Esophagus squamous epithelium (tissue), 4 donors: ENCODE measurements around the gene ATXN2L.

Experiments
- CTCF ChIP-seq, 6 experiments: fragments of 450-650 bp in 4 of 6; fragments of 200-600 bp in 2 of 6; sonication (generic) in 2 of 6; IDR thresholded peaks; one replicate each; pipeline ENCODE4 v1.5.1; 2016 to 2019; ENCODE audit warnings: antibody characterized with exemption in 6 of 6, mild to moderate bottlenecking in 4 of 6, moderate library complexity in 4 of 6
- POLR2A ChIP-seq, 4 donors: fragments of 450-650 bp; IDR thresholded peaks; one replicate each; pipeline ENCODE4 v1.6.1; 2017; ENCODE audit warnings: antibody characterized with exemption in 4 of 4, mild to moderate bottlenecking in 4 of 4, moderate library complexity in 3 of 4

- TF ChIP-seq CTCF (IDR thresholded peaks at IDR 0.05) (no peak), POLR2A (IDR thresholded peaks at IDR 0.05) (no peak)
Observed at GRCh38 chr16:28879261-28879840, 56.6 kb downstream of the ATXN2L start.
